ENCODE data around the gene SMIM17. TPM values are rescaled to one million over a fixed set of nuclear protein-coding genes. Genes with fewer than 3 reads are reported as not detected.

SMIM17 gene
- total RNA-seq, 1 experiment from 2014 or later, result 0.28 TPM

DNA sequence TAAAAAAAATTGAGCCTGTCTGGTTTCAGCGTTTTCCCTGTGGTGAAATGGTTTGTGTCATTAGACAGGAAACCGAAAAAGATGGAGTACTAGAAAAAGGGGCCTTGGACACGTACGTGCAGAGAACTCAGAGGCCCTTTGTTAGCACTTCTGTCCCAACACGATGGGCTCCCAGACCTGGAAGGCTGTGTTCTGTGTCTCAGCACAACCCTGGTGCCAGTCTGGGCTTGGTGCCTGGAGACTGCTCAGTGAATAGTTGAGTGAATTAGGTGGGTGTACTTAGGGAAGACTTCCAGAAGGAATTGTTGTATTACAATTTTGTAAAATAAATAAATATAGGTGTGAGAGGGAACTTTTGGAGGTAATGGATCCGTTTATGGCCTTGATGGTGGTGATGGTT, 39.1 kb upstream of the SMIM17 start:
- no peak overlapping the region for H3T11ph ChIP-seq (ENCODE audit: low read length)
- H3K27ac ChIP-seq (ENCODE audit: insufficient read length, low read depth, low read length), result no peak overlapping the region
- H3K9me3 Mint-ChIP-seq, result peaks cover 77 to 91% of the 10 kb centered on the region in 2 experiments
- H2BK15ac ChIP-seq (ENCODE audit: low read depth, low read length), result no peak overlapping the region
- H2BK12ac ChIP-seq (ENCODE audit: insufficient read length, low read depth, low read length), result no peak overlapping the region
- H3K18ac ChIP-seq (ENCODE audit: insufficient read length, low read depth, low read length), result no peak overlapping the region
- no peaks in the 10 kb centered on the region for H3K27me3 ChIP-seq (ENCODE audit: insufficient read depth, low read length)
- no peak overlapping the region for H3K4me2 ChIP-seq (ENCODE audit: insufficient read depth, insufficient read length, low read length)
- H2BK5ac ChIP-seq (ENCODE audit: insufficient read length, low read length), result no peak overlapping the region
- no peak overlapping the region for H2AFZ ChIP-seq (ENCODE audit: low read length)
- no peaks in the 10 kb centered on the region for H3K4me1 Mint-ChIP-seq
- no peak overlapping the region for H3K23ac ChIP-seq (ENCODE audit: insufficient read length, low read depth, low read length)
- no peaks in the 10 kb centered on the region for H4K20me1 ChIP-seq (ENCODE audit: control insufficient read depth, insufficient read depth, insufficient read length)
- H4K5ac ChIP-seq (ENCODE audit: insufficient read length, low read depth, low read length), result no peak overlapping the region
- H3K27me3 Mint-ChIP-seq (ENCODE audit: low read depth), result no peaks in the 10 kb centered on the region
- H3K79me2 ChIP-seq (ENCODE audit: insufficient read depth, low read length), result peaks cover 5% of the 10 kb centered on the region; the same call in 1 of the 2 replicates
- no peak overlapping the region for H3K56ac ChIP-seq (ENCODE audit: insufficient read length, low read depth, low read length)
- no peak overlapping the region for H4K91ac ChIP-seq (ENCODE audit: insufficient read length, low read depth, low read length)
- H3K14ac ChIP-seq (ENCODE audit: insufficient read depth, low read length), result no peak overlapping the region
- TF ChIP-seq, protein P1, sequence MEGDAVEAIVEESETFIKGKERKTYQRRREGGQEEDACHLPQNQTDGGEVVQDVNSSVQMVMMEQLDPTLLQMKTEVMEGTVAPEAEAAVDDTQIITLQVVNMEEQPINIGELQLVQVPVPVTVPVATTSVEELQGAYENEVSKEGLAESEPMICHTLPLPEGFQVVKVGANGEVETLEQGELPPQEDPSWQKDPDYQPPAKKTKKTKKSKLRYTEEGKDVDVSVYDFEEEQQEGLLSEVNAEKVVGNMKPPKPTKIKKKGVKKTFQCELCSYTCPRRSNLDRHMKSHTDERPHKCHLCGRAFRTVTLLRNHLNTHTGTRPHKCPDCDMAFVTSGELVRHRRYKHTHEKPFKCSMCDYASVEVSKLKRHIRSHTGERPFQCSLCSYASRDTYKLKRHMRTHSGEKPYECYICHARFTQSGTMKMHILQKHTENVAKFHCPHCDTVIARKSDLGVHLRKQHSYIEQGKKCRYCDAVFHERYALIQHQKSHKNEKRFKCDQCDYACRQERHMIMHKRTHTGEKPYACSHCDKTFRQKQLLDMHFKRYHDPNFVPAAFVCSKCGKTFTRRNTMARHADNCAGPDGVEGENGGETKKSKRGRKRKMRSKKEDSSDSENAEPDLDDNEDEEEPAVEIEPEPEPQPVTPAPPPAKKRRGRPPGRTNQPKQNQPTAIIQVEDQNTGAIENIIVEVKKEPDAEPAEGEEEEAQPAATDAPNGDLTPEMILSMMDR (conservative IDR thresholded peaks at IDR 0.05), result no peak
- WGBS (ENCODE audit: extremely low coverage, insufficient read length, low lambda C conversion rate), result no CpG with 5 or more reads among the region's 6 CpGs
- no peak overlapping the region for H3K4me3 Mint-ChIP-seq
- H3K23me2 ChIP-seq (ENCODE audit: insufficient read length, low read depth, low read length, poor library complexity, severe bottlenecking), result no peaks in the 10 kb centered on the region
- no peak overlapping the region for H4K8ac ChIP-seq (replicated peaks; ENCODE audit: insufficient read length, low read depth, low read length)
- no peak for DNase-seq
- H3K4ac ChIP-seq (ENCODE audit: low read depth, low read length), result no peak overlapping the region
- no peak overlapping the region for H2AK5ac ChIP-seq (ENCODE audit: insufficient read length, low read length)
- no peak overlapping the region for H3K9ac ChIP-seq (ENCODE audit: extremely low read depth, insufficient read length, low read length)
- no peaks in the 10 kb centered on the region for H3K9me3 ChIP-seq (ENCODE audit: control insufficient read depth, low read depth, low read length)
- no peak overlapping the region for H2BK120ac ChIP-seq (ENCODE audit: low read depth, low read length, poor library complexity, severe bottlenecking)
- no peak overlapping the region for H3K27ac Mint-ChIP-seq
- no peak overlapping the region for H2BK20ac ChIP-seq (ENCODE audit: low read depth, low read length, poor library complexity, severe bottlenecking)
- H3K4me1 ChIP-seq (ENCODE audit: insufficient read depth, low read length), result no peaks in the 10 kb centered on the region
- H3K79me1 ChIP-seq (ENCODE audit: insufficient read depth, low read depth, low read length, poor library complexity, severe bottlenecking), result peaks cover 6% of the 10 kb centered on the region
- peaks cover 63 to 70% (median 68%) of the 10 kb centered on the region in 3 experiments for H3K36me3 Mint-ChIP-seq (ENCODE audit: insufficient read depth in 1 of 3, low read depth in 3 of 3)
